Stimulated activated CD8-positive, alpha-beta memory T cell treated with anti-CD3 and anti-CD28 coated beads, Interleukin-12 subunit alpha, Interleukin-12 subunit beta, amount 100 ng/mL, for 1 hour (primary cell): ENCODE data around the gene USH2A.

ENCODE experiments used
- DNase-seq: peaks from one replicate; pipeline ENCODE4 v3.0.0-alpha.2; 2020; ENCODE audit warnings: low read depth

The USH2A gene

DNA sequence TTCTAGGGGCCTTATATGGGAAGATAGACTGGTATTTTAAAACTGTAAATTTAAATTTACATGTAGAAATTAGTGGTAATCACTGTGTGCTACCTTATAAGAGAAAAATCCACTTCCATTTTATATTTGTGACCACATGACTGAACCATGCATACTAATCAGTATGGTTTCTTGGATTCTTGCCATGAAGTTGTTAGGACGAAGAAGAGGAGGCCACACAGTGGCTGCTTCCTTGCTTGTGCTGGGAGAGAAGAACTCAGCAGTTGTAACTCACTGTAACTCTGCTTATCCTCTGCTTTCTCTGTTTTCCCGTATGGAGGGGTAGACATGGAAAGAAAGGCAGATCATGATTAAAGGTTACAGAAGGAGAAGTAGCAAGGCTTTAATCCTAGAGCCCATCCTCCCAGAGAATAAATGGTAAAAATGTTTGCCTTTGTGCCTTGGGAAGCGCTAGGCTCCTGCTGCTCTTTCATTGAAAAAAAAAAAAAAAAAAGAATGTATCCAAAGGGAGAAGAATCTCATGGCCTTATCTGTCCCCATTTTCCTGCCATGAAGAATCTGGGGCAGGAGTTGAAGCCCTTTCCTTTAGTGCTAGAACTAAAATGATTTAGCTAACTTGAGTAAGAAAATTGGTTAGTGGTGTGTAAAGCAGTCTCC, 823.7 kb downstream of the USH2A start:
- no peak for DNase-seq

DNA sequence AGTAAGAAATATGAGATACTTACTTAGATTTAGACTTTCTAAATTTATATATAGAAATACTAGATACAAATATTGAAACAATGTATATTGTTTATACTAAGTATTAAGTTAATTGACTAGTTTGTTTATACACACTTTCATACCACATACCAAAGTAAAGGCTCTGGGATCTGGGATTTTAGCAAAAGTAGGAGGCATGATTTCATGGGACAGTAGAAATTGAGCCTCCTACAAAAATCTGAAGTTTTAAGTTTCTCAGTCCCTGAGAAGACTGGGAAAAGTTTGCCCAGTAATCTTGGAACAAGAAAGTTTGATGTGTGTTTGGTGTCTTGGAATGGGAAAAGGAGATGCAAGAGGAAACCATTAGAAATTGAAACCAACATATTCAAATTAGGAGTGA, 825.3 kb downstream of the USH2A start:
- no peak for DNase-seq

DNA sequence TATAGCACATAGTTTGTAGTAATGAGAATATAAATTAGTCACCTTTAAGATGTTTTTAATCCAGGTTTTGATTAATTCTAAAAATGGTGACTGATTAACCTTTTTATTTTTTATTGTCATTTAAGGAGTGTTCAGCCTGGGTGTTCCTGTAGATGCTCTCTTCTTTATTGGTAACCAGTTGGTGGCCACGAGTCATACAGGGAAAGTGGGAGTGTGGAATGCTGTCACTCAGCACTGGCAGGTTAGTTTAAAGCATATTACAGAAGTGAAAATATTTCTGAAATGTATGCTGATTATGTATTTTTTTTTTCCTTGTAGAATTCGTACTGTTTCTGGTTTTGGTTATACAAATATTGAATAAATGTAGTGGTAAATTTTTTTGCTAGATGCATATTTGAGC, 828.0 kb downstream of the USH2A start:
- no peak for DNase-seq

DNA sequence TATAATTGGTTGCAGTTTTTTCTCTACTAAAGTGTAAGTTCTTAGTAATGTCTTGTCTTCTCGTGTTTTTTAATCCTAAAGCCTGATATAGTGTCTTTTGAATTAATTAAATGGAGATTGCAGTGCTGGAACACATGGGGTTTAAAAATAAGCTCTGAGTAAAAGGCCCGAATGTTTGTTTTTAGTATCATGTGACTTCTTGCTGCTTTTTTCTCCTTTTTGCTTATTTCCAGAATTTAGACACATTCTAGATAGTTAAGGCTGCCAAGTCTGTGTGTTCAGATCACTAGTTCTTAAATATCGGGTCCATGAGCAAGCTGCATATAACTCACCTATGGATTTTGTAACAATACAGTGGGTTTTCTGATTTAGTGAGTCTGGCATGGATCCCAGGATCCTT, 828.6 kb downstream of the USH2A start:
- no peak for DNase-seq

DNA sequence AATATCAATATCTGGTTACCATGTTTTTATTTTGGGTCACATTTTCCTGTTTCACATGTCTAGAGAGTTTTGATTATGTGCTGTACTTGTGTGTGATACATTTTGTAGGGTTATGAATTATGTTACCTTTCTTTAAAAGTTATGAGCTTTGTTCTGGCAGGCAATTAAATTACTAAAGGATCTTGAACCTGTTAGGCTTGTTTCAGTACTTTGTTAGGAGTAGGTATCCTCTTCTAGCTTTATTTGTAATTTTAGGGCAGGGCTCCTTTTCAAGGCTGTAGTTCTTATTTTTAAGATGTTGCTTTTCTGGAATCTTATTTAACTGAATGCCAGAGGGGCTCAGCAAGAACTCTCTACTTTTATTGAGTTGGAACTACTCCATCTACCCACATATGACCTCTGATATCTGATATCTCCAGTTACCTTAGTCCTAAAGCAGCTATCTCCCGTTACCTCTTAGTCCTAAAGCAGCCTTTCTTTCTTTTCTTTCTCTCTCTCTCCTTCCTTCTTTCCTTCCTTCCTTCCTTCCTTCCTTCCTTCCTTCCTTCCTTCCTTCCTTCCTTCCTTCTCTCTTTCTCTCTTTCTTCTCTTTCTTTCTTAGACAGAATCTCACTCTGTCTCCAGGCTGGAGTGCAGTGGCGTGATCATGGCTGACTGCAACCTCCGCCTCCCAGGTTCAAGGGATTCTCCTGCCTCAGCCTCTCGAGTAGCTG, 832.3 kb downstream of the USH2A start:
- DNase-seq, result no peak

DNA sequence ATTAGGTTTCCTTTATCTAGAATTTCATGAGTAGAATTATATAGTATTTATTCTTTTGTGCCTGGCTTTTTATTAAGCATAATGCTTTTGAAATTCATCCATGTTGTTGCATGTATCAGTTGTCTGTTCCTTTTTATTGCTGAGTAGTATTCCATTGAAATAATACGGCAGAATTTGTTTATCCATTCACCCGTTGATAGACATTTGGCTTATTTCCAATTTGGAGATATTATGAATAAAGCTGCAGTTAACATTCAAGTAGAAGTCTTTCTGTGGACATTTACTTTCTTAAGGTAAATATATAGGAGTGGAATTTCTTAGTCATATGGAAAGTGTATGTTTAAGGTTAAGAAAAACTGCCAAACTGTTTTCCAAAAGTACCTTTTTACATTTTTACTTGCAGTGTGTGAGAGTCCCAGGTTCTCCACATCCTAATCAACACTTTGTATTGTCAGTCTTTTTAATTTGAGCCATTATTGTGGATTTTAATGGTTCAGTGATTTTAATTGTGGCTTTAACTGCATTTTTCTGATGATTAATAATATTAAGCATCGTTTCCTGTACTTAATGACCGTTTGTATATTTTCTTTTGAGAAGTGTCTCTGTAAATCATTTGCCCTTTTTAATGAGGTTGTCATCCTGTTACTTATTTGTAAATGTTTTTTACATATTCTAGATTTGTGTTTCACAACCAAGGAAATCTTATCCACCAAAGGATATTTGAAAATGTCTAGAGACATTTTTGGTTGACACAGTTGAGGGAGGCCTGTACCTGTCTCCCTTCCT, 833.4 kb downstream of the USH2A start:
- no peak for DNase-seq

DNA sequence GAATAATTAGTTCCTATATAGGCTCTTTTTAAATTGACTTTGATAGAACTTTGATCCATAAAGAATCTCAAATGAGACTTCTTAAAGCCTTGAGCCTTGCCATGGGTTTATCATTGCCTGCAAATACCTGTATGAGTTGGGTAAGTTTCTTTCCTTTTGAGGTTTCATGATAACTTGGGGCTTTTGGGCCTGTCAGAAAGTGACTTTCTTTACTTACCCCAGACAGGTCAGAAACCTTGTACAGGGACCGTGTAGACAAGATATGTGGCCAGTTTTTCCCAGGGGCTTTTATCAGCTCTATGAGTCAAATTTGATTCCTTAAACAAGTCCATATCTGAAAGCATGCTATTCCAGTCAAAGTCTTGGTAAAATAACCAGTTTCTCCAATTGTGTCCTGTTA, 838.9 kb downstream of the USH2A start:
- DNase-seq, result no peak

DNA sequence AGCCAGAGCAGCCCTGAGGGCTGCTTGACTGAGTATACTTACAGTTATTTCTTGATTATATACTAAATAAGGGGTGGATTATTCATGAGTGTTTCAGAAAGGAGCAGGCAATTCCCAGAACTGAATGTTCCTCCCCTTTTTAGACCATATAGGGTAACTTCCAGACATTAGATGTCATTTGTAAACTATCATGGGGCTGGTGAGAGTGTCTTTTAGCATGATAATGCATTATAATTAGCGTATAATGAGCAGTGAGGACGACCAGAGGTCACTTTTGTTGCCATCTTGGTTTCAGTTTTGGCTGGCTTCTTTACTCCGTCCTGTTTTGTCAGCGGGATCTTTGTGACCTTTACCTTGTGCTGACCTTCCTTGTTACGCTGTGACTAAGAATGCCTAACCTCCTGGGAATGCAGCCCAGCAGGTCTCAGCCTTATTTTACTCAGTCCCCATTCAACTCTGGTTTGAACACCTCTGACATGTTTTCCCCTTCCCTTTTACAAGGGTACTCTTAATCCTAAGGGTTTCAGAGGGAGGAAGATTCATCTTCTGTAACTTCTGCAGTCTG, 840.0 kb downstream of the USH2A start:
- DNase-seq, result no peak

DNA sequence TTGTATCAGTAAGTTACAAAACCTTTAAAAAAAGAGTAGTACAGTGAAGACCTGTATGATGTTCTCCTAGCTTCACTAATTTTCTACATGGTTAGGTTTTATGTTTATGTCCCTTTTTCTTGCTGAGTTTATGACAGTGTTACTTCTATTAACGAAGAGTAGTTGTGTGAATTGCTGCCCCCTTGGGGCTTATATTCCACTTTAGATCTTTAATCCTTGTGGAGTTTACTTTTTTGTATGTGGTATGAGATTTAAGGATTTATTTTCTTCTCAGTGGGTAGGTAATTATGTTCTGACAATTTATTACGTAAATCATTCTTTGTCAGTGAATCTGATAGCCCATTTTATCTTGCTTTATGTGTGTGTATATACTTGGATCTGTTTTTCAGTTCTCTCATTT, 841.4 kb downstream of the USH2A start:
- no peak for DNase-seq
